DOHH2 (cell line): ENCODE data around the gene SOWAHB.

Experiments
- H3F3A ChIP-seq: fragments of 200-600 bp; sonication (generic), shearing (Covaris generic); 2 replicates; pipeline ENCODE4 v1.6.0; 2016; ENCODE audit warnings: antibody characterized with exemption, mild to moderate bottlenecking; ENCODE audit not compliant: control insufficient read depth, insufficient read depth
- H3K27ac ChIP-seq: fragments of 200-600 bp; sonication (generic); 2 replicates; pipeline ENCODE4 v1.5.1; 2014; ENCODE audit warnings: low read depth, mild to moderate bottlenecking, low read length, moderate library complexity
- H3K27me3 ChIP-seq: fragments of 200-600 bp; sonication (generic); 2 replicates; pipeline ENCODE4 v1.6.1; 2014; ENCODE audit warnings: mild to moderate bottlenecking, low read length, mixed read lengths; ENCODE audit not compliant: control insufficient read depth
- H3K36me3 ChIP-seq: fragments of 200-600 bp; sonication (generic); 2 replicates; pipeline ENCODE4 v1.6.1; 2014; ENCODE audit warnings: mild to moderate bottlenecking, low read length, moderate library complexity, mixed read lengths; ENCODE audit not compliant: control insufficient read depth
- H3K4me1 ChIP-seq: fragments of 200-600 bp; sonication (generic); 2 replicates; pipeline ENCODE4 v1.6.1; 2014; ENCODE audit warnings: mild to moderate bottlenecking, low read length, mixed read lengths; ENCODE audit not compliant: control insufficient read depth
- H3K4me2 ChIP-seq: fragments of 200-600 bp; sonication (generic); 2 replicates; pipeline ENCODE4 v1.6.0; 2014; ENCODE audit warnings: mild to moderate bottlenecking, low read length, moderate library complexity
- H3K4me3 ChIP-seq: fragments of 200-600 bp; sonication (generic); 2 replicates; pipeline ENCODE4 v1.5.1; 2014; ENCODE audit warnings: mild to moderate bottlenecking, low read length, mixed read lengths
- H3K79me2 ChIP-seq: fragments of 200-600 bp; sonication (generic); 2 replicates; pipeline ENCODE4 v1.6.1; 2014; ENCODE audit warnings: mild to moderate bottlenecking, low read length, mixed read lengths; ENCODE audit not compliant: control insufficient read depth
- H3K9me2 ChIP-seq: fragments of 200-600 bp; sonication (generic); replicated peaks from 2 replicates; pipeline ENCODE4 v1.6.1; 2014; ENCODE audit warnings: mild to moderate bottlenecking, low read length, mixed read lengths; ENCODE audit not compliant: control insufficient read depth
- H3K9me3 ChIP-seq: fragments of 200-600 bp; sonication (generic); 2 replicates; pipeline ENCODE4 v1.6.1; 2014; ENCODE audit warnings: antibody characterized with exemption, low read length, mixed read lengths; ENCODE audit not compliant: control insufficient read depth, insufficient read depth
- H4K20me1 ChIP-seq: fragments of 200-600 bp; sonication (generic); 2 replicates; pipeline ENCODE4 v1.6.0; 2014; ENCODE audit warnings: low read depth, mild to moderate bottlenecking, antibody characterized with exemption, low read length, moderate library complexity; ENCODE audit not compliant: control insufficient read depth, insufficient read depth
- EZH2phosphoT487 ChIP-seq: fragments of 200-600 bp; sonication (generic); IDR thresholded peaks from 2 replicates; pipeline ENCODE4 v1.6.1; 2017; ENCODE audit warnings: borderline replicate concordance, mild to moderate bottlenecking, antibody characterized with exemption, low read length, moderate library complexity, mixed read lengths
- TF ChIP-seq, protein P1 (sequence below): fragments of 200-600 bp; sonication (generic); IDR thresholded peaks from one replicate; pipeline ENCODE4 v1.5.1; 2014; ENCODE audit warnings: antibody characterized with exemption, mild to moderate bottlenecking, low read depth, low read length; ENCODE audit not compliant: poor library complexity, severe bottlenecking

The SOWAHB gene

GRCh38 chr4:76896614-76897535 lies 1.1 kb downstream of the SOWAHB start:
- no peaks in the 10 kb centered on the region for H3K79me2 ChIP-seq
- no peaks in the 10 kb centered on the region for H3F3A ChIP-seq
- no peak overlapping the region for H3K4me3 ChIP-seq
- no peak overlapping the region for H3K4me2 ChIP-seq
- H3K36me3 ChIP-seq: no peaks in the 10 kb centered on the region
- H3K9me2 ChIP-seq: no peaks in the 10 kb centered on the region
- no peaks in the 10 kb centered on the region for H4K20me1 ChIP-seq
- no peaks in the 10 kb centered on the region for H3K9me3 ChIP-seq
- no peaks in the 10 kb centered on the region for H3K4me1 ChIP-seq
- H3K27me3 ChIP-seq: peaks cover 5% of the 10 kb centered on the region; the same call in 1 of the 2 replicates
- H3K27ac ChIP-seq: no peak overlapping the region
- TF ChIP-seq EZH2phosphoT487: no peak
- TF ChIP-seq, protein P1, sequence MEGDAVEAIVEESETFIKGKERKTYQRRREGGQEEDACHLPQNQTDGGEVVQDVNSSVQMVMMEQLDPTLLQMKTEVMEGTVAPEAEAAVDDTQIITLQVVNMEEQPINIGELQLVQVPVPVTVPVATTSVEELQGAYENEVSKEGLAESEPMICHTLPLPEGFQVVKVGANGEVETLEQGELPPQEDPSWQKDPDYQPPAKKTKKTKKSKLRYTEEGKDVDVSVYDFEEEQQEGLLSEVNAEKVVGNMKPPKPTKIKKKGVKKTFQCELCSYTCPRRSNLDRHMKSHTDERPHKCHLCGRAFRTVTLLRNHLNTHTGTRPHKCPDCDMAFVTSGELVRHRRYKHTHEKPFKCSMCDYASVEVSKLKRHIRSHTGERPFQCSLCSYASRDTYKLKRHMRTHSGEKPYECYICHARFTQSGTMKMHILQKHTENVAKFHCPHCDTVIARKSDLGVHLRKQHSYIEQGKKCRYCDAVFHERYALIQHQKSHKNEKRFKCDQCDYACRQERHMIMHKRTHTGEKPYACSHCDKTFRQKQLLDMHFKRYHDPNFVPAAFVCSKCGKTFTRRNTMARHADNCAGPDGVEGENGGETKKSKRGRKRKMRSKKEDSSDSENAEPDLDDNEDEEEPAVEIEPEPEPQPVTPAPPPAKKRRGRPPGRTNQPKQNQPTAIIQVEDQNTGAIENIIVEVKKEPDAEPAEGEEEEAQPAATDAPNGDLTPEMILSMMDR: no peak

- Histone ChIP-seq H3K9me3 (no peaks in the 10 kb centered on the region), H3K27ac (no peak overlapping the region), H3K4me2 (no peak overlapping the region), H4K20me1 (no peaks in the 10 kb centered on the region), H3K27me3 (peaks cover 5% of the 10 kb centered on the region; the same call in 1 of the 2 replicates), H3K79me2 (no peaks in the 10 kb centered on the region), H3K4me1 (no peaks in the 10 kb centered on the region), H3K9me2 (no peaks in the 10 kb centered on the region), H3K36me3 (no peaks in the 10 kb centered on the region), H3F3A (no peaks in the 10 kb centered on the region), H3K4me3 (no peak overlapping the region)
- TF ChIP-seq, protein P1: no peak
- no peak for TF ChIP-seq EZH2phosphoT487
These were observed 1.9 kb downstream of the SOWAHB start for GRCh38 chr4:76896048-76896447.

- no peaks in the 10 kb centered on the region for H3K9me2 ChIP-seq
- no peaks in the 10 kb centered on the region for H3K4me1 ChIP-seq
- peaks cover 5% of the 10 kb centered on the region; the same call in 1 of the 2 replicates for H3K27me3 ChIP-seq
- H4K20me1 ChIP-seq: no peaks in the 10 kb centered on the region
- no peaks in the 10 kb centered on the region for H3K79me2 ChIP-seq
- no peak overlapping the region for H3K27ac ChIP-seq
- no peak overlapping the region for H3K4me2 ChIP-seq
- no peaks in the 10 kb centered on the region for H3F3A ChIP-seq
- H3K36me3 ChIP-seq: no peaks in the 10 kb centered on the region
- H3K9me3 ChIP-seq: no peaks in the 10 kb centered on the region
- H3K4me3 ChIP-seq: no peak overlapping the region
- TF ChIP-seq EZH2phosphoT487: no peak
- TF ChIP-seq, protein P1: no peak
These were observed 2.3 kb downstream of the SOWAHB start for GRCh38 chr4:76895619-76896018.
